ENCODE results near the gene FARS2. TPM values are rescaled to one million over a fixed set of nuclear protein-coding genes. Genes with fewer than 3 reads are reported as not detected.

Gene FARS2
- total and polyA plus RNA-seq, 2 donors (not counting 3 experiments of a cell fraction or from before 2014, with no cell fraction given) = 20.2 to 20.5 TPM

GRCh38 chr6:5583528-5583927 is 322.2 kb downstream of the FARS2 start:
- H3K4me3 ChIP-seq (replicated peaks in 1 of 3; ENCODE audit: insufficient read depth in 1 of 3, low read depth in 1 of 3, low read length in 3 of 3) = no peak overlapping the region
- intact Hi-C loops (cut with micrococcal nuclease) (no loop called here), dilution Hi-C loops (cut with MboI; ENCODE audit: extremely low pct_ligation_motif_present, low sequenced_read_pairs) (no loop called here)
- no peak overlapping the region for H3K4me2 ChIP-seq (ENCODE audit: insufficient read depth, low read length)
- no peaks in the 10 kb centered on the region for H3K9me1 ChIP-seq (replicated peaks; ENCODE audit: control insufficient read depth, extremely low read depth, insufficient read depth, low read length)
- H3K4me1 ChIP-seq (ENCODE audit: control insufficient read depth, extremely low read depth, insufficient read depth, low read length) = no peaks in the 10 kb centered on the region
- H3K27me3 ChIP-seq (ENCODE audit: control insufficient read depth in 2 of 2, insufficient read depth in 2 of 2, low read length in 2 of 2) = no peaks in the 10 kb centered on the region
- DNase-seq (ENCODE audit: low read depth, low spot score) (no peak), FAIRE-seq (no peak)
- no peak overlapping the region for H3K9ac ChIP-seq (replicated peaks; ENCODE audit: extremely low read depth, insufficient read depth, low read length)
- no peaks in the 10 kb centered on the region for H3K9me3 ChIP-seq (replicated peaks; ENCODE audit: control insufficient read depth, insufficient read depth, low read length)
- H3K36me3 ChIP-seq (ENCODE audit: control insufficient read depth in 2 of 2, extremely low read depth in 1 of 2, insufficient read depth in 2 of 2, low read length in 2 of 2) = no peaks in the 10 kb centered on the region
- H2AFZ ChIP-seq (ENCODE audit: low read depth, low read length) = no peak overlapping the region
- H3K27ac ChIP-seq (ENCODE audit: insufficient read depth, low read depth, low read length) = no peak overlapping the region
- no TSS peak for BruUV-seq (replicated peaks)
- H4K20me1 ChIP-seq (replicated peaks; ENCODE audit: control insufficient read depth, extremely low read depth, insufficient read depth, low read length) = no peaks in the 10 kb centered on the region
- TF ChIP-seq POLR2AphosphoS5 (IDR thresholded peaks at IDR 0.05; ENCODE audit: insufficient read depth, low read depth, low read length) (no peak), GATA2 (IDR thresholded peaks at IDR 0.05; ENCODE audit: insufficient read depth, insufficient read length, low read depth, low read length) (no peak), POLR2A (IDR thresholded peaks at IDR 0.05; ENCODE audit: low read depth, low read length) (no peak), MYC (IDR thresholded peaks at IDR 0.05; ENCODE audit: low read depth, low read length) (no peak), FOS (IDR thresholded peaks at IDR 0.05; ENCODE audit: borderline replicate concordance, insufficient read depth, low read length) (no peak), MAX (IDR thresholded peaks at IDR 0.05; ENCODE audit: insufficient read depth, insufficient read length) (no peak), CTCF (IDR thresholded peaks at IDR 0.05; ENCODE audit: extremely low read depth in 1 of 2, insufficient read depth in 1 of 2, low read depth in 1 of 2, low read length in 2 of 2) (no peak), JUN (IDR thresholded peaks at IDR 0.05; ENCODE audit: borderline replicate concordance, insufficient read depth, insufficient read length, low read depth) (no peak)
- H3K79me2 ChIP-seq (ENCODE audit: control insufficient read depth, insufficient read depth, low read length) = no peaks in the 10 kb centered on the region
- ChIA-PET POLR2A (no interaction called here), CTCF (interaction anchor here (1.0 kb wide), 1 partner anchor 112 kb away, joined by 3 read pairs; no protein-coding TSS in a partner anchor)
